GM12872 (cell line): Measurements from ENCODE around the gene CRYBG1.

ENCODE experiments used
- TF ChIP-seq, protein P1 (sequence below): IDR thresholded peaks from 3 replicates; pipeline ENCODE4 v1.5.1; 2011; ENCODE audit warnings: low read depth, mild to moderate bottlenecking, low read length, moderate library complexity; ENCODE audit not compliant: insufficient read depth

The CRYBG1 gene

GRCh38 chr6:106619223-106619622, 258.7 kb downstream of the CRYBG1 start:
- TF ChIP-seq, protein P1, sequence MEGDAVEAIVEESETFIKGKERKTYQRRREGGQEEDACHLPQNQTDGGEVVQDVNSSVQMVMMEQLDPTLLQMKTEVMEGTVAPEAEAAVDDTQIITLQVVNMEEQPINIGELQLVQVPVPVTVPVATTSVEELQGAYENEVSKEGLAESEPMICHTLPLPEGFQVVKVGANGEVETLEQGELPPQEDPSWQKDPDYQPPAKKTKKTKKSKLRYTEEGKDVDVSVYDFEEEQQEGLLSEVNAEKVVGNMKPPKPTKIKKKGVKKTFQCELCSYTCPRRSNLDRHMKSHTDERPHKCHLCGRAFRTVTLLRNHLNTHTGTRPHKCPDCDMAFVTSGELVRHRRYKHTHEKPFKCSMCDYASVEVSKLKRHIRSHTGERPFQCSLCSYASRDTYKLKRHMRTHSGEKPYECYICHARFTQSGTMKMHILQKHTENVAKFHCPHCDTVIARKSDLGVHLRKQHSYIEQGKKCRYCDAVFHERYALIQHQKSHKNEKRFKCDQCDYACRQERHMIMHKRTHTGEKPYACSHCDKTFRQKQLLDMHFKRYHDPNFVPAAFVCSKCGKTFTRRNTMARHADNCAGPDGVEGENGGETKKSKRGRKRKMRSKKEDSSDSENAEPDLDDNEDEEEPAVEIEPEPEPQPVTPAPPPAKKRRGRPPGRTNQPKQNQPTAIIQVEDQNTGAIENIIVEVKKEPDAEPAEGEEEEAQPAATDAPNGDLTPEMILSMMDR, result no peak

GRCh38 chr6:106620931-106621672, 260.6 kb downstream of the CRYBG1 start:
- TF ChIP-seq, protein P1, result no peak
